Esophagus squamous epithelium (tissue), 4 donors: Measurements from ENCODE around the gene ALX4.

Source experiments
- POLR2A ChIP-seq, 4 donors: fragments of 450-650 bp; IDR thresholded peaks; one replicate each; pipeline ENCODE4 v1.6.1; 2017; ENCODE audit warnings: antibody characterized with exemption in 4 of 4, mild to moderate bottlenecking in 4 of 4, moderate library complexity in 3 of 4
- TF ChIP-seq, protein P1 (sequence below), 6 experiments: fragments of 450-650 bp in 4 of 6; fragments of 200-600 bp in 2 of 6; sonication (generic) in 2 of 6; IDR thresholded peaks; one replicate each; pipeline ENCODE4 v1.5.1; 2016 to 2019; ENCODE audit warnings: antibody characterized with exemption in 6 of 6, mild to moderate bottlenecking in 4 of 6, moderate library complexity in 4 of 6

DNA sequence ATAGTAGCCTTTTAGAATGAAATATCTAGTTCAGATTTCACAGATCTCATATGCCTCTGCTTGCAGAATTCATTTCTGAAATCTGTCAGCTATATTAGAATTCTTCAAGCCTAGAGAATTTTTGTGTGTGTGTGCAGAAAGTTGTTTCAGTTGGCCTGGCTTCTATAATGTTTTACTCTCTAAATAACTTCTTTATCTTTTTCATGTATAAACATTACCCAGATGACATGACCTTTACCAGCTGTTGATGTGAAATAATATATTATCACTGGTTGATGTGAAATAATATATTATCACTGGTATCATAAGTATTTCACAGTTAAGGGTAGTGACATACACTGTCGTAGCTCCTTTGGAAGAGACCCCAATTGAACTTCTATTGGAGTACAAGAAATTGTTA lies 72.8 kb downstream of the ALX4 start:
- TF ChIP-seq, protein P1, sequence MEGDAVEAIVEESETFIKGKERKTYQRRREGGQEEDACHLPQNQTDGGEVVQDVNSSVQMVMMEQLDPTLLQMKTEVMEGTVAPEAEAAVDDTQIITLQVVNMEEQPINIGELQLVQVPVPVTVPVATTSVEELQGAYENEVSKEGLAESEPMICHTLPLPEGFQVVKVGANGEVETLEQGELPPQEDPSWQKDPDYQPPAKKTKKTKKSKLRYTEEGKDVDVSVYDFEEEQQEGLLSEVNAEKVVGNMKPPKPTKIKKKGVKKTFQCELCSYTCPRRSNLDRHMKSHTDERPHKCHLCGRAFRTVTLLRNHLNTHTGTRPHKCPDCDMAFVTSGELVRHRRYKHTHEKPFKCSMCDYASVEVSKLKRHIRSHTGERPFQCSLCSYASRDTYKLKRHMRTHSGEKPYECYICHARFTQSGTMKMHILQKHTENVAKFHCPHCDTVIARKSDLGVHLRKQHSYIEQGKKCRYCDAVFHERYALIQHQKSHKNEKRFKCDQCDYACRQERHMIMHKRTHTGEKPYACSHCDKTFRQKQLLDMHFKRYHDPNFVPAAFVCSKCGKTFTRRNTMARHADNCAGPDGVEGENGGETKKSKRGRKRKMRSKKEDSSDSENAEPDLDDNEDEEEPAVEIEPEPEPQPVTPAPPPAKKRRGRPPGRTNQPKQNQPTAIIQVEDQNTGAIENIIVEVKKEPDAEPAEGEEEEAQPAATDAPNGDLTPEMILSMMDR (IDR thresholded peaks at IDR 0.05), result no peak
- no peak for TF ChIP-seq POLR2A (IDR thresholded peaks at IDR 0.05)
